ENCODE data around the gene LRCH3.

LRCH3 gene

DNA sequence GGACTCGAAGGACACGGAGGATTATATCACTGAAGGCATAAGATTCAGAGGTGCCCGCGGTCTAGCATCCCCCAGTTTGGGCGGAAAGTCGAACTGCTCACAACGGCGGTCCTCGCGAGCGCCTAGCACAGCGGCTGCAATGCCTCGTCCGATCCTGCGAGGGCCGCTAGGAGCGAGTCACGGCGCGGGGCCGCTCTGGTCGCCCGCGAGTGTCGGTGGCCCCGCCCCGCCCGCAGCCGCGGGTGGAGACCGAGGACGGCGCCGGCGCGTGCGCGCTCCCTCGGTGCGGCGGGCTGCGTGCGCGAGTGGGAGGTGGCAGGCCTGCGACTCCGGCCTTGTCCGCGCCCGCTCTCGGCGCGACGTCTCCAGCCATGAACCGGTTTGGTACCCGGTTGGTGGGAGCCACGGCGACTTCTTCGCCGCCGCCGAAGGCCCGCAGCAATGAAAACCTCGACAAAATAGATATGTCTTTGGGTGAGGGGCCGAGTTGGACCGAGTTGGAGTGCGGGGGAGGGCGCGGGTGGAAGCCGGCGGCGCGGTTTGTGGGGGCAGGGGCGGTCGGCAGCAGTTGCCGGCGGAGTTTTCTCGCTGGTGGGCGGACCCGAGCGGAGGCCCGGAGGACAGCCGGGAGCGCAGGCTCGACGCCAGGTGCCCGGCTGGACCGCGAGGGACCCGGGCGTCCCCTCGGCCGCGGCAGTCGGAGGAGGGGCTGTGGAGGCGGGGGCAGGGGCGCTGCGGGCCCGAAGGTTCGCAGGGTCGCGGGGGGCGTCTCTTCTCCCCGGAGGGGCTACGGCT lies 41.3 kb upstream of the LRCH3 start, which contains the start of gene FYTTD1:
Gene FYTTD1, plus strand, starts transcription at position 283 of the 795 bp plus-strand sequence. Its CDS starts 89 bp downstream, at position 372.
- DNase-seq (ENCODE audit: low read depth): peak; percentile 86
- peak within 1 kb of the TSS; percentile 63 for H3K4me3 ChIP-seq (ENCODE audit: low read depth, low read length)
- TF ChIP-seq, protein P1, sequence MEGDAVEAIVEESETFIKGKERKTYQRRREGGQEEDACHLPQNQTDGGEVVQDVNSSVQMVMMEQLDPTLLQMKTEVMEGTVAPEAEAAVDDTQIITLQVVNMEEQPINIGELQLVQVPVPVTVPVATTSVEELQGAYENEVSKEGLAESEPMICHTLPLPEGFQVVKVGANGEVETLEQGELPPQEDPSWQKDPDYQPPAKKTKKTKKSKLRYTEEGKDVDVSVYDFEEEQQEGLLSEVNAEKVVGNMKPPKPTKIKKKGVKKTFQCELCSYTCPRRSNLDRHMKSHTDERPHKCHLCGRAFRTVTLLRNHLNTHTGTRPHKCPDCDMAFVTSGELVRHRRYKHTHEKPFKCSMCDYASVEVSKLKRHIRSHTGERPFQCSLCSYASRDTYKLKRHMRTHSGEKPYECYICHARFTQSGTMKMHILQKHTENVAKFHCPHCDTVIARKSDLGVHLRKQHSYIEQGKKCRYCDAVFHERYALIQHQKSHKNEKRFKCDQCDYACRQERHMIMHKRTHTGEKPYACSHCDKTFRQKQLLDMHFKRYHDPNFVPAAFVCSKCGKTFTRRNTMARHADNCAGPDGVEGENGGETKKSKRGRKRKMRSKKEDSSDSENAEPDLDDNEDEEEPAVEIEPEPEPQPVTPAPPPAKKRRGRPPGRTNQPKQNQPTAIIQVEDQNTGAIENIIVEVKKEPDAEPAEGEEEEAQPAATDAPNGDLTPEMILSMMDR (conservative IDR thresholded peaks at IDR 0.05; ENCODE audit: low read depth, low read length): peak; percentile 44

DNA sequence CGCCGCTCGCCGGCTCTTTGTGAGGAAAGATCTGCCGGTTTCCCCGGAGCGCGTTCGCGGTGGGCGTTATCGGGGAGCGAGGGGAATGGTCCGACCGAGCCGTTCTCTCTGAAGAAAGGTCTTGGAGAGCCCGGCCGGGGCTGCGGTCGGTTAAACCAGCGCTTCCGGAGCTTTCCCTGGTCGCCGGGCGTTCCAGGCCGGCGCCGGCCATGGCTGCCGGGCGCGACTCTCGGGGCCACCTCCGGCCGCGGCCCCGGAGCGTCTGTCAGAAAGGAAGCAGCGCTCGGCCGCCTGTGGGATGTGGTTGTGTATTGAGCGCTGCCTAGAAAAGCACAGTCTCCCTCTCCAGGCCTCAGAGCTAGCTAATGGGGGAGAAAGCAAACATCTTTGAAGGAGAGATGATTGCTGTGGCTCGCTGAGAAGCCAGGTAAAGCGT lies 40.6 kb upstream of the LRCH3 start:
- peak overlapping the region; percentile 63 for H3K4me3 ChIP-seq (ENCODE audit: low read depth, low read length)
- DNase-seq (ENCODE audit: low read depth): peak; percentile 78
- TF ChIP-seq, protein P1 (conservative IDR thresholded peaks at IDR 0.05; ENCODE audit: low read depth, low read length): peak; percentile 37

DNA sequence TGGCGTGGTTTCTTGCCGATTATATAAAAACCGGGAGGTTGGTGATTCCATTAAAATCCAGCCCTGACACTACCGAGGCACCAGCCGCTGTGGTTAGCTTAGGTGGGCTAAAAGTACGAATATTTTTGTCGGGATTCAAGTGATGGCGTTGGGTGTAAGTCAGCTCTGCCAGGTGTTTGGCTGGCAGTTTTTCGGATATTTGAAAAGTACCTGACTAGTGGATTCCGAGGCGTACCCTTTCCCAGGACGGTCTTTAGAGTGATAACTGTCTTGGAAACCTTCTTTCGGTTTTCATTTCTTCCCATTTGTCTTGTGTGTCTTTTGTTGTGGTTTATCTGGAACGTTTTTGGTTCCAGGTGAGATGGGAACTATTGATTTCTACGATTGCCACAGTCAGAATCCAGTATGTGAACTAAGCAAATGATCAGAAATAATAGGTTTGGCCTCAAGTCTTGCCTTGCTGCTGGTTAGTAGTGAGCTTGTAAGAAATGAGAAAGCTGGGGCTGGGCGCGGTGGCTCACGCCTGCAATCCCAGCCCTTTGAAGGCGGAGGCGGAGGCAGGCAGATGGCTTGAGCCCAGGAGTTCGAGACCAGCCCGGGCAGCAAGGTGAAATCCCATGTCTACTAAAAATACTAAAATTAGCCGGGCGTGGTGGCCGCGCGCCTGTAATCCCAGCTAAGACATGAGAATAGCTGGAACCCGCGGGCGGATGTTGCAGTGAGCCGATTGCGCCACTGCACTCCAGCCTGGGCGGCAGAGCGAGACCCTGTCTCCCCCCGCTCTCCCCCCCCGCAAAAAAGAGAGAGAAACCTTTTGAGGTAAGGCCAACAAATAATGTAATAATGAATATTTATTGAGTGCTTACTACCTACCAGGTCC lies 40.0 kb upstream of the LRCH3 start:
- peak; percentile 59 for DNase-seq (ENCODE audit: low read depth)
- peak overlapping the region; percentile 63 for H3K4me3 ChIP-seq (ENCODE audit: low read depth, low read length)
- TF ChIP-seq, protein P1 (conservative IDR thresholded peaks at IDR 0.05; ENCODE audit: low read depth, low read length): no peak

DNA sequence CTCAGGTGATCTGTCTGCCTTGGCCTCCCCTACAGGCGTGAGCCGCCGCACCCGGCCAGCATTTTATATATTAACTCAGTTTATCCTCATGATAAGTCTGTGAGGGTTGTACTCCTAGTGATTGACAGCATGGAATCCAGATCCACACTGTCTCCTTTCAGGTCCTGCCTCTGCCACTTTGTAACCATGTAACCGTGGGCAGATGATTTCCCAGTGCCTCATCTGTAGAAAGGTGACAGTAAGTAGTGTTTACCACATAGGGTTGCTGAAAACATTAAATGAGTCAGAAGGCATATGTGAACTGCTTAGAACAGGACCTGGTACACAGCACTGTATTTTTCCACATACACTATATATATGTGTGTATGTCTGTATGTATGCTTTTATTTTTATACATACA lies 38.9 kb upstream of the LRCH3 start:
- DNase-seq (ENCODE audit: low read depth): no peak
- no peak overlapping the region for H3K4me3 ChIP-seq (ENCODE audit: low read depth, low read length)
- TF ChIP-seq, protein P1 (conservative IDR thresholded peaks at IDR 0.05; ENCODE audit: low read depth, low read length): no peak

DNA sequence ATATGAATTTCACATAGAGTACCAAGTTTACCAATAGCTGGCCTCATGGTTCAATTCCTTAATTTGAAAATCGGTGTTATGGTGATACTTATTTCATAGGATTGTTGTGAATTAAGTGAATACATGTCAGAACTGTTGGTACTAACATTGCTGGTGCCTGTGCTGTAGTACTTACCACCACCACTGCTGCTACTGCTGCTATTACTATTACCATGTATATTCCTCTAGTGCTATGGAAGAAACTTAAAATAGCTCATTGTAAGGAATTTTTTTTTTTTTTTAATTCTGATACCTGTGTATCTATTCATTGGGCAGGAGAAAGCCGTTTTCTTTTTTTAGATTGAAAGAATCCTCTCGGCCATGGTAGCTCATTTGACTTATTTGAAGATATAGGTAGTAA lies 37.8 kb upstream of the LRCH3 start:
- DNase-seq (ENCODE audit: low read depth): peak; percentile 29
- TF ChIP-seq, protein P1 (conservative IDR thresholded peaks at IDR 0.05; ENCODE audit: low read depth, low read length): peak; percentile 21
- no peak overlapping the region for H3K4me3 ChIP-seq (ENCODE audit: low read depth, low read length)

DNA sequence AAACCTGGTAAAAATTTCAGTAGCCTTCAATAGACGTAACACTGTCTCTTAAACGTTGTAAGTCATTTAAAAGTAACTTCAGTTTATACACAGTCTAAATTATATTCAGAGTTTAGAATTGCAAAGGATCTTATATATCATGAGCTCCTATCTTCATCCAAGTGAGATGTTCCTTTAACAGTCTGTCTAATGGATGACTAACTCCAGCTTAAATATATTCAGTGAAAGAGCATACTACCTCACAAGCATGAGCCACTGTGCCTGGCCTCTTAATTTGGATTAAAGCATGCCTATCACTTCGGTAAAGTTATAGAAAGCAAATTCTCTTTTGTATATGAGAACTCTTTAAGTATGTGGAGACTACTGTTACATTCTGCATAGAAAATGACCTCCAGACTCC lies 34.4 kb upstream of the LRCH3 start:
- H3K4me3 ChIP-seq (ENCODE audit: low read depth, low read length): no peak overlapping the region
- TF ChIP-seq, protein P1 (conservative IDR thresholded peaks at IDR 0.05; ENCODE audit: low read depth, low read length): no peak
- DNase-seq (ENCODE audit: low read depth): no peak

Data from choroid plexus epithelial cell (primary cell).